ENCODE results near the gene CASP6. TPM values are rescaled to one million over a fixed set of nuclear protein-coding genes. Genes with fewer than 3 reads are reported as not detected.
"Not testable (repeated sequence)": the region's sequence is repeated elsewhere in the genome, so short reads cannot be mapped to it uniquely, and the experiment has no call there.

The CASP6 gene
- total and polyA plus RNA-seq, 2 experiments from 2014 or later, result 15.8 to 18.5 TPM

DNA sequence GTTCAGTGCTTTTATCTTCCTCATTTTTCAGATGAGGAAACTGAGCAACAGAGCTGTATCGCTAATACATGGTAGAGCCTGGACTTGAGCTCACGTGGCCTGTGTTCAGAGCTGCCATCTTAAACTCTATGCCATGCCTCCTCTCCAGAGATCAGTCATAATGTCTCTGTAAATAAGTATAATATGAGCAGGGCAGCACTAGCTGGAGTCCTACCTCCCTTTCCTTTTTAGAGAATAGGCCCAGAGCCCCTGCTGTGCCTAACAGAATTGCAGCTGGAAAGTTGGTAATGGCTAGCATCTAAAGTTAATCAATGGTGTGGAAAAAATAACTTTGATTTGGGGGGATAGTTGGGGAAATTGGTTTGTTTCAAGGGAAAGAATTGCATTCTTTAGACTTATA is 20.4 kb downstream of the CASP6 start:
- Histone ChIP-seq H3K9me3 (ENCODE audit: low read depth) (no peaks in the 10 kb centered on the region), H3K79me2 (ENCODE audit: insufficient read depth) (no peaks in the 10 kb centered on the region), H3K27me3 (replicated peaks; ENCODE audit: insufficient read depth) (no peaks in the 10 kb centered on the region), H3K36me3 (ENCODE audit: low read depth) (peaks cover under 1% of the 10 kb centered on the region; the same call in 1 of the 2 replicates), H3F3A (ENCODE audit: insufficient read depth) (no peaks in the 10 kb centered on the region), H3K4me1 (ENCODE audit: insufficient read depth) (no peaks in the 10 kb centered on the region), H3K4me3 (no peak overlapping the region), H3K9me2 (ENCODE audit: insufficient read depth) (no peaks in the 10 kb centered on the region), H3K9ac (no peak overlapping the region), H4K20me1 (ENCODE audit: insufficient read depth) (no peaks in the 10 kb centered on the region), H2AFZ (no peak overlapping the region), H3K4me2 (ENCODE audit: unreplicated experiment) (no peak overlapping the region), H3K27ac (no peak overlapping the region)
- in situ Hi-C loops (cut with MboI), result no loop called here
- no peak for TF ChIP-seq EZH2phosphoT487 (IDR thresholded peaks at IDR 0.05; ENCODE audit: insufficient read depth, low read depth)
- TF ChIP-seq EZH2 (IDR thresholded peaks at IDR 0.05; ENCODE audit: insufficient read depth, poor library complexity, severe bottlenecking), result no peak
- WGBS, 2 experiments (ENCODE audit: low coverage in 1 of 2, low lambda C conversion rate in 2 of 2, missing lambda C conversion rate in 2 of 2), result 98 to 100% methylated on average over 2 of the region's 2 CpGs
- DNase-seq, result no peak

DNA sequence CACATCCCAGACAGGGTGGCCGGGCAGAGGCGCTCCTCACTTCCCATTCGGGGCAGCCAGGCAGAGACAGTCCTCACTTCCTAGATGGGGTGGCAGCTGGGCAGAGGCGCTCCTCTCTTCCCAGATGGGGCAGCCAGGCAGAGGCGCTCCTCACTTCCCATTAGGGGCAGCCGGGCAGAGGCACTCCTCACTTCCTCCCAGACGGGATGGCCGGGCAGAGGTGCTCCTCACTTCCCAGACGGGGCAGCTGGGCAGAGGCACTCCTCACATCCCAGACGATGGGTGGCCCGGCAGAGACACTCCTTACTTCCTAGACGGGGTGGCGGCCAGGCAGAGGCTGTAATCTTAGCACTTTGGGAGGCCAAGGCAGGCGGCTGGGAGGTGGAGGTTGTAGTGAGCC is 24.3 kb downstream of the CASP6 start:
- H3K4me3 ChIP-seq; H3K4me2 ChIP-seq (ENCODE audit: unreplicated experiment); DNase-seq; H3K9ac ChIP-seq; H2AFZ ChIP-seq; H3K79me2 ChIP-seq (ENCODE audit: insufficient read depth); in situ Hi-C loops (cut with MboI); H3K27me3 ChIP-seq (replicated peaks; ENCODE audit: insufficient read depth); H3K9me3 ChIP-seq (ENCODE audit: low read depth); H3K4me1 ChIP-seq (ENCODE audit: insufficient read depth); H3K36me3 ChIP-seq (ENCODE audit: low read depth); H3F3A ChIP-seq (ENCODE audit: insufficient read depth); H4K20me1 ChIP-seq (ENCODE audit: insufficient read depth); H3K9me2 ChIP-seq (ENCODE audit: insufficient read depth); H3K27ac ChIP-seq: not testable (repeated sequence)
- 91 to 95% methylated on average over 13 to 14 of the region's 14 CpGs for WGBS, 2 experiments (ENCODE audit: low coverage in 1 of 2, low lambda C conversion rate in 2 of 2, missing lambda C conversion rate in 2 of 2)

GRCh38 chr4:109678472-109678871 is 24.8 kb downstream of the CASP6 start:
- H3K4me2 ChIP-seq (ENCODE audit: unreplicated experiment); H4K20me1 ChIP-seq (ENCODE audit: insufficient read depth); H3F3A ChIP-seq (ENCODE audit: insufficient read depth); H3K27me3 ChIP-seq (replicated peaks; ENCODE audit: insufficient read depth); H3K4me3 ChIP-seq; in situ Hi-C loops (cut with MboI); H3K9ac ChIP-seq; DNase-seq; H3K9me3 ChIP-seq (ENCODE audit: low read depth); H3K27ac ChIP-seq; H2AFZ ChIP-seq; H3K4me1 ChIP-seq (ENCODE audit: insufficient read depth); H3K36me3 ChIP-seq (ENCODE audit: low read depth); H3K79me2 ChIP-seq (ENCODE audit: insufficient read depth); H3K9me2 ChIP-seq (ENCODE audit: insufficient read depth): not testable (repeated sequence)
- WGBS, 2 experiments (ENCODE audit: low coverage in 1 of 2, low lambda C conversion rate in 2 of 2, missing lambda C conversion rate in 2 of 2), result 89 to 96% methylated on average over 5 to 28 of the region's 28 CpGs

DNA sequence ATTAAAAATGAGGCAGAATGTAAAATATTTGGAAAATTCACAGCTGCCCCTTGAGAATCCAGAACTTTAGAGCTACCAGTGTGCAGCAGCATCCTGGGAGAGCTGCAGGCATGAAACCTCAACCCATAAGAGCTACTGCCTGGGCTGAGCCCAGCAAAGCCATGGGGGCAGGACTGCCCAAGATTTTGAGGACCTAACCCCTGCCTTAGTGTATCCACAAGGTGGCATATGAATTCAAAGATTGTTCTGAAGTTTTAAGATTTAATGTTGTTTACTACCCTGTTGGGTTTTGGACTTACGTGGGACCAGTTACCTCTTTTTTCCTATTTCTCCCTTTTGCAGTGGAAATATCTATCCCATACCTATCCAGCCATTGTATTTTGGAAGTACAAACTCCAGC is 26.4 kb downstream of the CASP6 start:
- Histone ChIP-seq H3K9me3 (ENCODE audit: low read depth) (no peaks in the 10 kb centered on the region), H3K36me3 (ENCODE audit: low read depth) (no peaks in the 10 kb centered on the region), H2AFZ (no peak overlapping the region), H3K9ac (no peak overlapping the region), H3K27ac (no peak overlapping the region), H3K79me2 (ENCODE audit: insufficient read depth) (no peaks in the 10 kb centered on the region), H3K4me2 (ENCODE audit: unreplicated experiment) (no peak overlapping the region), H3F3A (ENCODE audit: insufficient read depth) (no peaks in the 10 kb centered on the region), H3K27me3 (replicated peaks; ENCODE audit: insufficient read depth) (no peaks in the 10 kb centered on the region), H3K4me1 (ENCODE audit: insufficient read depth) (no peaks in the 10 kb centered on the region), H4K20me1 (ENCODE audit: insufficient read depth) (no peaks in the 10 kb centered on the region), H3K4me3 (no peak overlapping the region), H3K9me2 (ENCODE audit: insufficient read depth) (no peaks in the 10 kb centered on the region)
- in situ Hi-C loops (cut with MboI), result no loop called here
- WGBS, 2 experiments (ENCODE audit: low coverage in 1 of 2, low lambda C conversion rate in 2 of 2, missing lambda C conversion rate in 2 of 2), result 81 to 93% methylated on average over 1 of the region's 1 CpG
- no peak for DNase-seq
- TF ChIP-seq EZH2phosphoT487 (IDR thresholded peaks at IDR 0.05; ENCODE audit: insufficient read depth, low read depth) (no peak), EZH2 (IDR thresholded peaks at IDR 0.05; ENCODE audit: insufficient read depth, poor library complexity, severe bottlenecking) (no peak)

DNA sequence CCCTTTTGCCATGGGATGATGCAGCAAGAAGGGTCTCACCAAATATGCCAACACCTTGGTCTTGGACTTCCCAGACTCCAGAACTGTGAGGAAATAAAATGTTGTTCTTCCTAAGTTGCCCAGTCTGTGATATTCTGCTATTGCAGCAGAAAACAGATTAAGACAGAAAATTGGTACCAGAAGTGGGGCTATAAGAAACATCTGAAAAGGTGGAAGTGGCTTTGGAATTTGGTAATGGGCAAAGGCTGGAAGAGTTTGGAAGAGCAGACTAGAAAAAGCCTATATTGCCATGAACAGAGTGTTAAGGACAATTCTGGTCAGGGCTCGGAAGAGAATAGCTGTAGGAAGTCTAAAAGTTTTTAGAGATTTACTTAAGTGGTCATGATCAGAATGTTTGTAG is 27.4 kb downstream of the CASP6 start:
- no peak overlapping the region for H2AFZ ChIP-seq
- no peak overlapping the region for H3K4me2 ChIP-seq (ENCODE audit: unreplicated experiment)
- no peaks in the 10 kb centered on the region for H3K4me1 ChIP-seq (ENCODE audit: insufficient read depth)
- H3K9me3 ChIP-seq (ENCODE audit: low read depth), result no peaks in the 10 kb centered on the region
- H3K9ac ChIP-seq, result no peak overlapping the region
- no peak overlapping the region for H3K4me3 ChIP-seq
- no peaks in the 10 kb centered on the region for H4K20me1 ChIP-seq (ENCODE audit: insufficient read depth)
- H3K79me2 ChIP-seq (ENCODE audit: insufficient read depth), result no peaks in the 10 kb centered on the region
- no peak for DNase-seq
- H3K27me3 ChIP-seq (replicated peaks; ENCODE audit: insufficient read depth), result no peaks in the 10 kb centered on the region
- in situ Hi-C loops (cut with MboI), result no loop called here
- no peak overlapping the region for H3K27ac ChIP-seq
- WGBS, 2 experiments (ENCODE audit: low coverage in 1 of 2, low lambda C conversion rate in 2 of 2, missing lambda C conversion rate in 2 of 2), result 90 to 97% methylated on average over 1 of the region's 1 CpG
- no peaks in the 10 kb centered on the region for H3F3A ChIP-seq (ENCODE audit: insufficient read depth)
- H3K36me3 ChIP-seq (ENCODE audit: low read depth), result no peaks in the 10 kb centered on the region
- no peaks in the 10 kb centered on the region for H3K9me2 ChIP-seq (ENCODE audit: insufficient read depth)
- TF ChIP-seq EZH2phosphoT487 (IDR thresholded peaks at IDR 0.05; ENCODE audit: insufficient read depth, low read depth), result no peak
- TF ChIP-seq EZH2 (IDR thresholded peaks at IDR 0.05; ENCODE audit: insufficient read depth, poor library complexity, severe bottlenecking), result no peak
